GM21447 (cell line): Measurements from ENCODE around the gene PTPRU.
"Not testable (repeated sequence)": the region's sequence is repeated elsewhere in the genome, so short reads cannot be mapped to it uniquely, and the experiment has no call there.

Experiments
- ATAC-seq: cut with Tn5 transposase; IDR thresholded peaks from one replicate; pipeline ENCODE4 v1.9.1; 2021; ENCODE audit not compliant: unreplicated experiment

PTPRU gene

GRCh38 chr1:29311352-29312030 lies 75.2 kb downstream of the PTPRU start:
- no peak for ATAC-seq

DNA sequence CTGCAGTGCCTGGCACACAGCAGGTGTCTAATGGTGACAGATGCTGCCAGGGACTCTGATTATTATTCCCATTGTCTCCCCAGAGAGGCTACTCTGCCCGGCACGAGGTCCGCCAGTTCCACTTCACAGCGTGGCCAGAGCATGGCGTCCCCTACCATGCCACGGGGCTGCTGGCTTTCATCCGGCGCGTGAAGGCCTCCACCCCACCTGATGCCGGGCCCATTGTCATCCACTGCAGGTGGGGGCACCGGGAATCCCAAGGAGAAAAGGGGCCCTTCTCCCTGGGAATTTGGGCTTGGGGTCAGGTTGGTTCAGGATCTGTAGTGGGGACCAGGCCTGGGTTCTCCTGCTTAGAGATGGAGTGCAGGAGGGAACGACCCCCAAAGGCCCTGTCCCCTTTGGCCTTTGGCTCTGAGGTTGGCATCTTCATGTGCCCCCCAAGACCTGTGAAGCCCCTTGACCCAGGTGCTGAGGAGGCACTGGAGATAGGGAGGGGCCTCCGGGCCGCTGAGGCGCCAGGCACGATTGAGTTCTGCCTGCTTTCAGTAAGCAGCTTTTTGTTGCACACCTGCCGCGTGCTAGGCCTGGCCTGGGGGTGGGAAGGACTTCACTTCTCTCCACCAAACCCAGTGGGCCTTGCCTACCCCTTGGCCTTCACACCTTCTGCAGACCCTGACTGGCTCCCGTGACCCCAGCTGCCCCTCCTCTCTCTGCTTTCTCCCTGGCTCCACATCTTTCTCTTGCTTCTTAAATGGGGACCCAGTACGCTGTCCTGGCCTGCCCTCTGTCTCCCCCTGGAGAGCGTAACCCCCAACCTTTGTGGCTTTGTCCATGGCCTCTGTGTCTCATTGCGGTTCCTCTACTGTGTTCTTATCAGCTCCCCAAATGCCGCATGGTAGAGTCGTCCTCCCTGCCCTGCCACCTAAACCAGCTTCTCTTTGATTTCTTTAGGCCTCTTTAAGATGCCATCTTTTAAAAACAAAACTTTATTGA lies 76.4 kb downstream of the PTPRU start:
- no peak for ATAC-seq

- not testable (repeated sequence) for ATAC-seq
These were observed 78.4 kb downstream of the PTPRU start for GRCh38 chr1:29314685-29315084.

GRCh38 chr1:29315262-29315661 lies 78.9 kb downstream of the PTPRU start:
- no peak for ATAC-seq

GRCh38 chr1:29315876-29316275 lies 79.6 kb downstream of the PTPRU start:
- ATAC-seq, result no peak

GRCh38 chr1:29317063-29317915 lies 81.0 kb downstream of the PTPRU start:
- no peak for ATAC-seq

GRCh38 chr1:29317916-29318530 lies 81.7 kb downstream of the PTPRU start:
- ATAC-seq, result no peak

DNA sequence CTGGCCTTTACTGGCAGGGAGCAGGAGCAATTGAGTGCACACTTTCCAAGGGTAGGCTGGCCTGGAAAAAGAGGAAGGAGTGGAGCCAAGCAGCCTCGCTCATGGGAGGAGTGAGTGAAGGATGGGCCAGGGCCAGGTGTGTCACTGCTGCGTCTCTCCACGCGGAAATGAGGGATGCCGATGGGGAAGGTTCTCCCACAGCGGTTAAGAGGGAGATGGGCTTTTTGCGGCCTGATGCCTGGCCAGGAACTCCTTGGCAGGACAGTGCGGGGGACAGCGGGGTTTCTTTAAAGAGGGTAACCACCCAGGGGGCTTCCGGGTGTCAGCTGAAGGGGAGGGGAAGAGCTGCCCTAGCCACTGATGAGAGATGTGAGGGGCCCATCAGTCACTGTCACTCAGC lies 82.4 kb downstream of the PTPRU start:
- ATAC-seq, result no peak

DNA sequence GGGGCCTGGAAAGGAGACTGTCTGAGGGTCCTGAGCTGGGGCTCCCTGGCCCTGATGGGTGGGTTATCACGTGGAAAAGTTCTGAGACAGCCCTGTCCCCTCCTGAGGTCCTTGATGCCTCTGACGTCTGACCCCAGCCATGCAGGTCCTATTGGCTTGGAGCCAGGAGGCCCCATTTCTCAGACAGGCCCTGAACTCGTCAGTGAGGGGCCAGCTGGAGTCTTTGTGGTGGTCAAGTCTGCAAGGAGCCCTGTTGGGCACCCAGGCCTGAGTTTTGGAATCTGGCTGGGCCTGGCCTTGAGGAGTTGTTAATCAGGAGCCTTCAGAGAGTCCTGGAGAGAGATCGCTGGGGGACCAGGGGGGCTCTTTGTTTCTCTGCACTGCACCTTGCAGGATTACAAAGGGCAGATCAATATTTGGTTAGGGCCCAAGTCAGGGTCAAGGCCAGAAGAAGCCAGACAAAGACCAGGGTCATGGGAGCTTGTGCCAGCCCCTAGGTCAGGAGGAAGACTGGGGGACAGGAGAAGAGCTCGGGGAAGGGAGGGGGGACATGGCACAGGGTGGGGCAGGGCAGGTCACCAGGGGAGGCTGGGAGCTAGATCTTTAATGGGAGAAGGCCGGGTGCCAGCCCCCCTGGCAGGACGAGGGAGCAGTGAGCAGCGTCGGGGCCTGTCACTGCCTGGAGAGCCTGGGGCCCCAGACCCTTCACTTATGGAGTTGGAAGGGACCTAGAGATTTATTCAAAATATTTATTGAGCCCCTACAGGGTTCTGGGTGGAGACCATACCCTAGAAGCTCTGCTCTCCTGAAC lies 83.2 kb downstream of the PTPRU start:
- ATAC-seq, result no peak

- no peak for ATAC-seq
These were observed 84.0 kb downstream of the PTPRU start for GRCh38 chr1:29320156-29320940.

DNA sequence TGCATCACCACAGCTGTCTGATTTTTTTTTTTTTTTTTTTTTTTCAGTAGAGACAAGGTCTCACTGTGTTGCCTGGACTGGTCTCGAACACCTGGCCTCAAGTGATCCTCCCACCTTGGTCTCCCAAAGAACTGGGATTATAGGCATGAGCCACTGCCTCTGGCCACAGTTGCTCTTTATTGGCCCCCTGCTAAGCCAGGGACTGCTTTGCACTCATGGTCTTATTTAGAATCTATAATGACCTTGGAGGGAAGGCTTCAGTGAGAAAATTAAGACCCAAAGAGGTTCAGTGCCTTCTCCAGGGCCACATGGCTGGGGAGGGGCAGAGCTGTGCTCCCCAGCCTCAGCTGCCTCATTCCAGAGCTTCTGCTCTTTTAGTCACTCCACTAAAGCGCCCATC lies 84.9 kb downstream of the PTPRU start:
- ATAC-seq, result no peak

DNA sequence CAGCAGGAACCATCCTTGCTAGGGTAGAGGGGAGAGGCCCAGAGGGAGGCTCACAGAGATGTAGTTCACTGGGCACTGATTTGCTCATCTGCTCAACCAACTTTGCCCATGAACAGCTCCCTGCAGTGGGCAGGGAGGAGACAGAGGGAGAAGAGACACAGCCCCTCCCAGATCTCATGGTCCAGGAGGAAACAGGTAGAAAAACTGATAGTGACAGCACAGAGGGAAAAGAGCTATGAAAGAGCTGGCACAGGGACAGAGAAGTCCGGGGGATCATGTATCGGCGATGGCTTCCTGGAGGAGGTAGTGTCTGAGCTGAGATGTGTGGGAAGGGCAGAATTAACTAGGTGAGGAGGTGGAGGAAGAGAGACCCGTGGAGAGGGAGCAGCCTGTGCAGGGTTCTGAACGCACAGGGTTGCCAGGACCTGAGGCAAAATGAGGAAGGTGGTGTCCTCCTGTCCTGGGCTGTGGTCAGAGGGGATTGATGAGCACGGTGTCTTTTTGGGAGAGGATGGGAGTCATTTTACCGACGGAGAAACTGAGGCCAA lies 85.9 kb downstream of the PTPRU start:
- ATAC-seq, result no peak

- no peak for ATAC-seq
These were observed 86.7 kb downstream of the PTPRU start for GRCh38 chr1:29322861-29323585.

DNA sequence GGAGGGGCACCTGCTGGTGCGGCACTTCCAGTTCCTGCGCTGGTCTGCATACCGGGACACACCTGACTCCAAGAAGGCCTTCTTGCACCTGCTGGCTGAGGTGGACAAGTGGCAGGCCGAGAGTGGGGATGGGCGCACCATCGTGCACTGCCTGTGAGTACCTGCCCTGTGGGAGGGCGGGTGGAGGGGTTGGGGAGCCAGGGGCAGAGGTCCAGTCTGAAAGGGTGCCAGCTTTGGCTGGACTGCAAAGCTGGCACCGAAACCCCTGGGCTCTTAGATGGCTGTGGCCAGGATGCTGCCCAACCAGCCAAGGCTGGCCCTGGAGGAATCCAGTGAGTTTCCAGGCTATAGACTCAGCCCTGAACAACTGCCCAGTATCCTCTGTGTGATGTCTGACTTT lies 87.3 kb downstream of the PTPRU start:
- ATAC-seq, result no peak

DNA sequence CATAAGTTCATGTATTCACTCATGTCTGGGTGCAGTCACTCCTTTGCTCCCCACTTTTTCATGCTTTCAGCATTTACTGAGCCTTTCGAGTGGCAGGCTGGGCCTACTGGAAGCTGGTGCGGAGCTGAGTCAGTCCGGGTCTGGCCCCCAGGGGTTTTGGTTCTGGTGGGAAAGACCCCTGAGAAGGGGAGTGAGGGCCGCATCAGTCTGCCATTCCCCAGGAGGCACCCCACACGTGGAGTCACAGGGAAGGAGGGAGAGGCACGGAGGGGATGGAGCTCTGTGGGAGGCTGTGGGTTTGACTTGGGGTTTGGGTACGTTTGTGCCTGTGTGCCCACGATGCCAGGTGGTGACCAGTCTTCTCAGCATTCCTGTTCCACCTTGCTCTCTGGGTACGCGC lies 87.9 kb downstream of the PTPRU start:
- ATAC-seq, result no peak

DNA sequence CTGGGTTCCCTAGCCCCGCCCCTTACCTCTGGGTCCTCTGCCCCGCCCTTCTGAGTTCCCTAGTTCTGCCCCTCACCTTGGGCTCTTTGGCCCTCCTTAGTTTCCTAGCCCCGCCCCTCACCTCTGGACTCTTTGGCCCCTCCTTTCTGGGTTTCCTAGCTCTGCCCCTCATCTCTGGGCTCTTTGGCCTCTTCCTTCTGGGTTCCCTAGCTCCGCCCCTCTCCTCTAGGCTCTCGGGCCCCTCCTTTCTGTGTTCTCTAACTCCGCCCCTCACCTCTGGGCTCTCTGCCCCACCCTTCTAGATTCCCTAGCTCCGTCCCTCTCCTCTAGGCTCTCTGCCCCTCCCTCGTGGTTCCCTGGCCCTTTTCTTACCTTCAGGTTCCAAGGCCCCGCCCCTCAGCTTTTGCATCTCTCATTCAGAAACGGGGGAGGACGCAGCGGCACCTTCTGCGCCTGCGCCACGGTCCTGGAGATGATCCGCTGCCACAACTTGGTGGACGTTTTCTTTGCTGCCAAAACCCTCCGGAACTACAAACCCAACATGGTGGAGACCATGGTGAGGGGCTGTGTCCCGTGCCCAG lies 88.5 kb downstream of the PTPRU start:
- ATAC-seq, result no peak

DNA sequence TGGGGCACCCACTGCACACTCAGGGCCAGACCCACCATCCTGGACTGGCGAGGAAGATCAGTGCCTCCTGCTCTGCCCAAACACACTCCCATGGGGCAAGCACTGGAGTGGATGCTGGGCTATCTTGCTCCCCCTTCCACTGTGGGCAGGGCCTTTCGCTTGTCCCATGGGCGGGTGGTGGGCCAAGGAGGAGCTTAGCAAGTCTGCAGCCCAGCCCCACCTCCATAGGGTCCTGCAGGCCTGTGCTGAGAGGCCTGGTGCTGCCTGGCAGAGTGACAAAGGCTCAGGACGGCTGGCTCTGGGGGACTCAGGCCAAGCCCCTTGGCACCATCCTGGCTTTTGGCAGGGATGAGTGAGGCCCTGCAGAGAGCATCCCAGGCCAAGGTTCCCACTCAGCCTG lies 89.4 kb downstream of the PTPRU start:
- no peak for ATAC-seq

- no peak for ATAC-seq
These were observed 89.8 kb downstream of the PTPRU start for GRCh38 chr1:29326123-29326522.
